Measurements from ENCODE around the gene THTPA. TPM values are rescaled to one million over a fixed set of nuclear protein-coding genes. Genes with fewer than 3 reads are reported as not detected.
A peak's percentile ranks its signal among the peaks of the same experiment; 100 is the strongest.

The THTPA gene
- total RNA-seq, 4 donors from 2014 or later: 12.5 to 19.6 (median 16.7) TPM

- no peak for TF ChIP-seq CTCF (IDR thresholded peaks at IDR 0.05)
- ATAC-seq (ENCODE audit: low FRiP score) (no peak), DNase-seq (ENCODE audit: low spot score) (no peak)
Measured at GRCh38 chr14:23547924-23548323, 8.1 kb upstream of the THTPA start.

- no peak for TF ChIP-seq CTCF (IDR thresholded peaks at IDR 0.05)
- ATAC-seq (ENCODE audit: low FRiP score) (no peak), DNase-seq (ENCODE audit: low spot score) (no peak)
Measured at GRCh38 chr14:23548351-23549318, 7.4 kb upstream of the THTPA start.

GRCh38 chr14:23550131-23550811 lies 5.8 kb upstream of the THTPA start:
- no peak for DNase-seq (ENCODE audit: low spot score)
- ATAC-seq (ENCODE audit: low FRiP score): peak; percentile 1
- no peak for TF ChIP-seq CTCF (IDR thresholded peaks at IDR 0.05)

- peak; percentile 20 for ATAC-seq (ENCODE audit: low FRiP score)
- TF ChIP-seq CTCF (IDR thresholded peaks at IDR 0.05): no peak
- no peak for DNase-seq (ENCODE audit: low spot score)
Measured at GRCh38 chr14:23550812-23551265, 5.2 kb upstream of the THTPA start.

- DNase-seq (ENCODE audit: low spot score) (peak; percentile 58), ATAC-seq (ENCODE audit: low FRiP score) (peak; percentile 58)
- TF ChIP-seq CTCF (IDR thresholded peaks at IDR 0.05): no peak
Measured at GRCh38 chr14:23551266-23552028, 4.6 kb upstream of the THTPA start, which contains the start of gene ZFHX2. Gene ZFHX2 (minus strand): TSS chr14:23551765. CDS start chr14:23535325, 16,440 bp downstream.

- no peak for TF ChIP-seq CTCF (IDR thresholded peaks at IDR 0.05)
- DNase-seq (ENCODE audit: low spot score) (no peak), ATAC-seq (ENCODE audit: low FRiP score) (peak; percentile 1)
Measured at GRCh38 chr14:23555533-23555881, 564 bp upstream of the THTPA start.
